Calu3 (cell line): ENCODE data around the gene FGD3. TPM values are rescaled to one million over a fixed set of nuclear protein-coding genes. Genes with fewer than 3 reads are reported as not detected.

ENCODE experiments used
- BruUV-seq: library from RNA; stranded (reverse); fragments of 400-500 nt; replicated peaks from 2 replicates; lab custom pipeline; 2021; lab: Mats Ljungman, UMichigan
- CTCF ChIA-PET: fragments of 300-600 bp; sonication (Branson Sonifier 250); formaldehyde crosslinking; loops from one replicate; lab custom pipeline; 2022; ENCODE audit warnings: antibody characterized with exemption; lab: Charles Lee
- DNase-seq: peaks from one replicate; pipeline ENCODE4 v3.0.0; 2022
- H3K27ac Mint-ChIP-seq: one replicate; pipeline ENCODE4 v1.8.0; 2022; ENCODE audit warnings: mixed read lengths; ENCODE audit not compliant: unreplicated experiment
- H3K27me3 Mint-ChIP-seq: one replicate; pipeline ENCODE4 v1.8.0; 2022; ENCODE audit warnings: mixed read lengths; ENCODE audit not compliant: unreplicated experiment
- H3K36me3 Mint-ChIP-seq: one replicate; pipeline ENCODE4 v1.8.0; 2022; ENCODE audit warnings: mild to moderate bottlenecking, moderate library complexity, mixed read lengths; ENCODE audit not compliant: insufficient read depth, unreplicated experiment
- H3K4me1 Mint-ChIP-seq: one replicate; pipeline ENCODE4 v1.8.0; 2022; ENCODE audit warnings: mild to moderate bottlenecking, low read depth, mixed read lengths; ENCODE audit not compliant: unreplicated experiment
- H3K4me3 Mint-ChIP-seq: one replicate; pipeline ENCODE4 v1.8.0; 2022; ENCODE audit warnings: mild to moderate bottlenecking, low read depth, moderate library complexity, mixed read lengths; ENCODE audit not compliant: unreplicated experiment
- H3K9me3 Mint-ChIP-seq: one replicate; pipeline ENCODE4 v1.8.0; 2022; ENCODE audit warnings: low read depth, mixed read lengths; ENCODE audit not compliant: unreplicated experiment
- intact Hi-C: fragments of 100-400 bp; cut with micrococcal nuclease; formaldehyde crosslinking; loops from one replicate; pipeline ENCODE4 v1.10.0; 2022; ENCODE audit not compliant: unreplicated experiment
- total RNA-seq: library from RNA; stranded (reverse); gene quantifications from 2 replicates; pipeline ENCODE4 v1.2.3, GENCODE V29; 2022
- TF ChIP-seq, protein P1 (sequence below): fragments of 200-600 bp; IDR thresholded peaks from one replicate; pipeline ENCODE4 v1.8.0; 2022; ENCODE audit warnings: antibody characterized with exemption; ENCODE audit not compliant: unreplicated experiment

FGD3 gene
- total RNA-seq, 1 experiment from 2014 or later, result 3.1 TPM

GRCh38 chr9:93035106-93035660 is 87.9 kb downstream of the FGD3 start:
- H3K27me3 Mint-ChIP-seq, result no peaks in the 10 kb centered on the region
- CTCF ChIA-PET, result no interaction called here
- DNase-seq, result no peak
- intact Hi-C loops, result no loop called here
- no peaks in the 10 kb centered on the region for H3K9me3 Mint-ChIP-seq
- H3K4me1 Mint-ChIP-seq, result no peaks in the 10 kb centered on the region
- no peaks in the 10 kb centered on the region for H3K36me3 Mint-ChIP-seq
- TF ChIP-seq, protein P1, sequence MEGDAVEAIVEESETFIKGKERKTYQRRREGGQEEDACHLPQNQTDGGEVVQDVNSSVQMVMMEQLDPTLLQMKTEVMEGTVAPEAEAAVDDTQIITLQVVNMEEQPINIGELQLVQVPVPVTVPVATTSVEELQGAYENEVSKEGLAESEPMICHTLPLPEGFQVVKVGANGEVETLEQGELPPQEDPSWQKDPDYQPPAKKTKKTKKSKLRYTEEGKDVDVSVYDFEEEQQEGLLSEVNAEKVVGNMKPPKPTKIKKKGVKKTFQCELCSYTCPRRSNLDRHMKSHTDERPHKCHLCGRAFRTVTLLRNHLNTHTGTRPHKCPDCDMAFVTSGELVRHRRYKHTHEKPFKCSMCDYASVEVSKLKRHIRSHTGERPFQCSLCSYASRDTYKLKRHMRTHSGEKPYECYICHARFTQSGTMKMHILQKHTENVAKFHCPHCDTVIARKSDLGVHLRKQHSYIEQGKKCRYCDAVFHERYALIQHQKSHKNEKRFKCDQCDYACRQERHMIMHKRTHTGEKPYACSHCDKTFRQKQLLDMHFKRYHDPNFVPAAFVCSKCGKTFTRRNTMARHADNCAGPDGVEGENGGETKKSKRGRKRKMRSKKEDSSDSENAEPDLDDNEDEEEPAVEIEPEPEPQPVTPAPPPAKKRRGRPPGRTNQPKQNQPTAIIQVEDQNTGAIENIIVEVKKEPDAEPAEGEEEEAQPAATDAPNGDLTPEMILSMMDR, result no peak
- no peak overlapping the region for H3K27ac Mint-ChIP-seq
- no peak overlapping the region for H3K4me3 Mint-ChIP-seq
- no TSS peak for BruUV-seq

DNA sequence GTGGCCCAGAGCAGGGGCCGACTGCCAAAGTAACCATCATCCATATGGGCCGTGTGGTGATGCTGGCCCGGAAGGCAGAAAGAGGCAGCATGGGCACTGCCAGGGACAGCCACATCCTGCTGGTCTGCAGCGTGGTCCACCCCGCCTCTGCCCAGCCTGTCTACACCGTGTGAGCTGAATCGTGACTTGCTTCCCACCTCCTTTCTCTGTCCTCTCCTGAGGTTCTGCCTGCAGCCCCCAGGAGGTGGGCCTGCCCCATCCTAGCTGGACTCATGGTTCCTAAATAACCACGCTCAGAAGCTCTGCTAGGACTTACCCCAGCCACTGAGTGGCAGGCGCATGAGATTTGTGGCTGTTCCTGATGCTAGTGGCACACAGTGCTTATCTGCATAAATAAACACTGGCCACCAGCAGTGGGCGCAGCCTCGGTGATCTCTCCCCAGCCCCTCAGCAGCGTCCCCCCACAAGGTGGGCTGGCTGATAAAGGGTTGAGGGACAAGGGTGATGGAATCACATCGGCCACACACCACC is 88.6 kb downstream of the FGD3 start:
- Mint-ChIP-seq H3K4me1 (no peaks in the 10 kb centered on the region), H3K9me3 (no peaks in the 10 kb centered on the region), H3K4me3 (no peak overlapping the region), H3K36me3 (no peaks in the 10 kb centered on the region), H3K27ac (no peak overlapping the region), H3K27me3 (no peaks in the 10 kb centered on the region)
- intact Hi-C loops, result no loop called here
- BruUV-seq, result no TSS peak
- CTCF ChIA-PET, result no interaction called here
- no peak for DNase-seq
- TF ChIP-seq, protein P1, result no peak

- intact Hi-C loops, result no loop called here
- no peak overlapping the region for H3K27ac Mint-ChIP-seq
Observed at GRCh38 chr9:93036887-93037475, 89.7 kb downstream of the FGD3 start.

GRCh38 chr9:93037476-93037971 is 90.2 kb downstream of the FGD3 start:
- Mint-ChIP-seq H3K4me1 (no peaks in the 10 kb centered on the region), H3K4me3 (no peak overlapping the region), H3K27ac (no peak overlapping the region), H3K27me3 (no peaks in the 10 kb centered on the region), H3K36me3 (no peaks in the 10 kb centered on the region), H3K9me3 (no peaks in the 10 kb centered on the region)
- BruUV-seq, result no TSS peak
- no peak for DNase-seq
- CTCF ChIA-PET, result interaction anchor here (0.6 kb wide), 1 partner anchor 44 kb away, joined by 5 read pairs; no protein-coding TSS in a partner anchor
- intact Hi-C loops, result no loop called here
- TF ChIP-seq, protein P1, result no peak

More at GRCh38 chr9:93036887-93037475, 89.7 kb downstream of the FGD3 start:
- DNase-seq, result no peak
- Mint-ChIP-seq H3K4me1 (no peaks in the 10 kb centered on the region), H3K4me3 (no peak overlapping the region), H3K36me3 (no peaks in the 10 kb centered on the region), H3K27me3 (no peaks in the 10 kb centered on the region), H3K9me3 (no peaks in the 10 kb centered on the region)
- TF ChIP-seq, protein P1, result no peak
- no TSS peak for BruUV-seq
- CTCF ChIA-PET, result interaction anchor here (0.6 kb wide), 1 partner anchor 45 kb away, joined by 5 read pairs; no protein-coding TSS in a partner anchor
